Endothelial cell of umbilical vein (primary cell): ENCODE results near the gene ALDH1L1. TPM values are rescaled to one million over a fixed set of nuclear protein-coding genes. Genes with fewer than 3 reads are reported as not detected.
"Not testable (repeated sequence)": the region's sequence is repeated elsewhere in the genome, so short reads cannot be mapped to it uniquely, and the experiment has no call there.

Source experiments
- BruUV-seq: library from RNA; stranded (reverse); fragments of 400-500 nt; replicated peaks from 2 replicates; lab custom pipeline; 2021; lab: Mats Ljungman, UMichigan
- CTCF ChIA-PET: fragments of 300-600, 350-600 bp; sonication (Branson Sonifier 250); formaldehyde crosslinking; loops from one replicate; lab custom pipeline; 2021; ENCODE audit warnings: antibody characterized with exemption, inconsistent platforms; lab: Charles Lee
- POLR2A ChIA-PET: fragments of 300-600, 350-600 bp; sonication (Branson Sonifier 250); formaldehyde crosslinking; loops from one replicate; lab custom pipeline; 2021; ENCODE audit warnings: antibody characterized with exemption, inconsistent platforms; lab: Charles Lee
- DNase-seq: peaks from one replicate; pipeline ENCODE4 v3.0.0-alpha.2; 2011; ENCODE audit warnings: low read depth, low spot score
- FAIRE-seq: peaks from 2 replicates; lab custom pipeline; 2011; peaks lifted over from hg19 to GRCh38; lab: Jason Lieb, UNC
- H2AFZ ChIP-seq: 2 replicates; pipeline ENCODE4 v1.6.0; 2012; ENCODE audit warnings: low read depth, low read length, control low read depth, inconsistent platforms
- H3K27ac ChIP-seq: 2 replicates; pipeline ENCODE4 v1.5.1; 2011; ENCODE audit warnings: low read depth, mild to moderate bottlenecking, control low read depth, low read length, moderate library complexity; ENCODE audit not compliant: insufficient read depth
- H3K27me3 ChIP-seq, 2 experiments: 2 replicates each; pipeline versions ENCODE4 v1.6.0 to v1.6.1; 2011; ENCODE audit warnings: low read length in 2 of 2, mixed read lengths in 1 of 2; ENCODE audit not compliant: control insufficient read depth in 2 of 2, insufficient read depth in 2 of 2
- H3K36me3 ChIP-seq, 2 experiments: 2 replicates in 1 of 2; 3 replicates in 1 of 2; pipeline ENCODE4 v1.5.1; 2011; ENCODE audit warnings: low read length in 2 of 2, mild to moderate bottlenecking in 1 of 2, moderate library complexity in 1 of 2; ENCODE audit not compliant: control insufficient read depth in 2 of 2, insufficient read depth in 2 of 2; ENCODE audit errors: extremely low read depth in 1 of 2
- H3K4me1 ChIP-seq: 3 replicates; pipeline ENCODE4 v1.5.1; 2011; ENCODE audit warnings: mild to moderate bottlenecking, low read length; ENCODE audit not compliant: control insufficient read depth, insufficient read depth; ENCODE audit errors: extremely low read depth
- H3K4me2 ChIP-seq: 2 replicates; pipeline ENCODE4 v1.6.1; 2011; ENCODE audit warnings: low read length, control low read depth, mixed read lengths; ENCODE audit not compliant: insufficient read depth
- H3K4me3 ChIP-seq, 3 experiments: fragments of 200-600 bp in 1 of 3; sonication (generic), shearing (Covaris generic) in 1 of 3; replicated peaks in 1 of 3; 2 replicates each; pipeline ENCODE4 v1.5.1; 2011 to 2016; ENCODE audit warnings: control low read depth in 3 of 3, low read length in 3 of 3, mild to moderate bottlenecking in 2 of 3, inconsistent platforms in 1 of 3, low read depth in 1 of 3, moderate library complexity in 1 of 3; ENCODE audit not compliant: insufficient read depth in 1 of 3
- H3K79me2 ChIP-seq: 2 replicates; pipeline ENCODE4 v1.6.0; 2012; ENCODE audit warnings: low read length, inconsistent platforms; ENCODE audit not compliant: control insufficient read depth, insufficient read depth
- H3K9ac ChIP-seq: replicated peaks from 2 replicates; pipeline ENCODE3; 2011; ENCODE audit warnings: low read length, control low read depth; ENCODE audit not compliant: insufficient read depth; ENCODE audit errors: extremely low read depth
- H3K9me1 ChIP-seq: replicated peaks from 3 replicates; pipeline ENCODE4 v1.6.0; 2011; ENCODE audit warnings: mild to moderate bottlenecking, low read length; ENCODE audit not compliant: control insufficient read depth, insufficient read depth; ENCODE audit errors: extremely low read depth
- H3K9me3 ChIP-seq: replicated peaks from 2 replicates; pipeline ENCODE4 v1.5.1; 2012; ENCODE audit warnings: low read length, inconsistent platforms; ENCODE audit not compliant: control insufficient read depth, insufficient read depth
- H4K20me1 ChIP-seq: replicated peaks from 2 replicates; pipeline ENCODE3; 2011; ENCODE audit warnings: mild to moderate bottlenecking, low read length; ENCODE audit not compliant: control insufficient read depth, insufficient read depth; ENCODE audit errors: extremely low read depth
- GATA2 ChIP-seq: IDR thresholded peaks from 2 replicates; pipeline ENCODE4 v1.7.0; 2011; ENCODE audit warnings: low read depth, mild to moderate bottlenecking, moderate library complexity, mixed read lengths, low read length; ENCODE audit not compliant: insufficient read length, insufficient read depth
- MYC ChIP-seq: IDR thresholded peaks from one replicate; pipeline ENCODE4 v1.6.1; 2011; ENCODE audit warnings: mild to moderate bottlenecking, low read depth, low read length
- dilution Hi-C: fragments of 300-500 bp; cut with MboI; formaldehyde crosslinking; loops from one replicate; pipeline ENCODE4 v1.15.0; 2019; ENCODE audit warnings: low sequenced_read_pairs; ENCODE audit not compliant: extremely low pct_ligation_motif_present
- intact Hi-C: fragments of 100-400 bp; cut with micrococcal nuclease; formaldehyde crosslinking; loops from one replicate; pipeline ENCODE4 v1.10.0; 2022
- polyA plus RNA-seq, 4 experiments: library from polyadenylated mRNA; depleted of rRNA in 3 of 4; stranded (reverse) in 3 of 4; unstranded in 1 of 4; fragments of >200 nt; gene quantifications; 2 replicates each; pipeline versions ENCODE4 v1.2.1 to v1.2.3, GENCODE V29; 2011 to 2012; ENCODE audit warnings: missing spikeins in 1 of 4
- total RNA-seq: library from RNA; stranded (reverse); gene quantifications from 2 replicates; pipeline ENCODE4 v1.2.3, GENCODE V29; 2021

ALDH1L1 gene
- total and polyA plus RNA-seq, 2 donors (not counting 3 experiments of a cell fraction or from before 2014, with no cell fraction given): not detected

- FAIRE-seq: no peak
- H2AFZ ChIP-seq: no peak overlapping the region
- H3K27me3 ChIP-seq: peaks cover 3 to 4% of the 10 kb centered on the region in 2 experiments
- H3K4me1 ChIP-seq: no peaks in the 10 kb centered on the region
- H3K27ac ChIP-seq: no peak overlapping the region
- H3K9me3 ChIP-seq: no peaks in the 10 kb centered on the region
- H3K4me2 ChIP-seq: no peak overlapping the region
- ChIA-PET CTCF (interaction anchor here (2.0 kb wide), 1 partner anchor 9 kb away, joined by 6 read pairs; no protein-coding TSS in a partner anchor), POLR2A (no interaction called here)
- no peaks in the 10 kb centered on the region for H4K20me1 ChIP-seq
- TF ChIP-seq MYC (no peak), GATA2 (no peak)
- no peaks in the 10 kb centered on the region for H3K36me3 ChIP-seq
- H3K9ac ChIP-seq: no peak overlapping the region
- intact Hi-C loops (no loop called here), dilution Hi-C loops (no loop called here)
- DNase-seq: no peak
- BruUV-seq: no TSS peak
- H3K79me2 ChIP-seq: no peaks in the 10 kb centered on the region
- H3K4me3 ChIP-seq: no peak overlapping the region
- no peaks in the 10 kb centered on the region for H3K9me1 ChIP-seq
These were observed 82.6 kb downstream of the ALDH1L1 start for GRCh38 chr3:126097801-126098200.

- H3K9me3 ChIP-seq, H2AFZ ChIP-seq, H3K79me2 ChIP-seq, H3K4me2 ChIP-seq, BruUV-seq, H4K20me1 ChIP-seq, CTCF ChIA-PET, intact Hi-C loops, H3K9me1 ChIP-seq, H3K27ac ChIP-seq, H3K36me3 ChIP-seq, POLR2A ChIA-PET, H3K9ac ChIP-seq, dilution Hi-C loops, H3K4me1 ChIP-seq, DNase-seq, FAIRE-seq, H3K4me3 ChIP-seq, H3K27me3 ChIP-seq: not testable (repeated sequence)
These were observed 84.1 kb downstream of the ALDH1L1 start for GRCh38 chr3:126096274-126096673.

- dilution Hi-C loops: not testable (repeated sequence)
These were observed 88.3 kb downstream of the ALDH1L1 start for GRCh38 chr3:126092128-126092527.

More at GRCh38 chr3:126092128-126092527, 88.3 kb downstream of the ALDH1L1 start:
- H3K79me2 ChIP-seq, H3K36me3 ChIP-seq, H4K20me1 ChIP-seq, POLR2A ChIA-PET, FAIRE-seq, intact Hi-C loops, H3K4me2 ChIP-seq, DNase-seq, H3K9ac ChIP-seq, H3K4me1 ChIP-seq, H3K4me3 ChIP-seq, H2AFZ ChIP-seq, H3K27me3 ChIP-seq, H3K9me3 ChIP-seq, H3K27ac ChIP-seq, BruUV-seq, H3K9me1 ChIP-seq, CTCF ChIA-PET: not testable (repeated sequence)
